Loucy (cell line): ENCODE measurements around the gene CTBP2.
"Not testable (repeated sequence)": the region's sequence is repeated elsewhere in the genome, so short reads cannot be mapped to it uniquely, and the experiment has no call there.

Experiments
- H2AFZ ChIP-seq: fragments of 200-600 bp; sonication (generic); 2 replicates; pipeline ENCODE4 v1.6.0; 2016; ENCODE audit warnings: antibody characterized with exemption, mild to moderate bottlenecking, low read length, moderate library complexity
- H3F3A ChIP-seq: fragments of 200-600 bp; 2 replicates; pipeline ENCODE4 v1.6.0; 2016; ENCODE audit warnings: antibody characterized with exemption, low read depth, mild to moderate bottlenecking
- H3K27me3 ChIP-seq: fragments of 200-600 bp; sonication (generic); 2 replicates; pipeline ENCODE4 v1.6.1; 2014; ENCODE audit warnings: low read length, mild to moderate bottlenecking; ENCODE audit not compliant: insufficient read depth, poor library complexity, severe bottlenecking
- H3K36me3 ChIP-seq: fragments of 200-600 bp; sonication (generic); 2 replicates; pipeline ENCODE4 v1.6.1; 2016; ENCODE audit warnings: low read length; ENCODE audit not compliant: insufficient read depth
- H3K4me1 ChIP-seq: fragments of 200-600 bp; sonication (generic); 2 replicates; pipeline ENCODE4 v1.5.1; 2014; ENCODE audit warnings: low read length, mild to moderate bottlenecking; ENCODE audit not compliant: insufficient read depth, poor library complexity, severe bottlenecking
- H3K4me2 ChIP-seq: fragments of 200-600 bp; sonication (generic); 2 replicates; pipeline ENCODE4 v1.6.0; 2014; ENCODE audit warnings: antibody characterized with exemption, low read length, low read depth, mild to moderate bottlenecking; ENCODE audit not compliant: poor library complexity, severe bottlenecking
- H3K4me3 ChIP-seq: fragments of 200-600 bp; sonication (generic); 2 replicates; pipeline ENCODE4 v1.5.1; 2014; ENCODE audit warnings: low read length, mild to moderate bottlenecking, mixed read lengths; ENCODE audit not compliant: poor library complexity, severe bottlenecking
- H3K79me2 ChIP-seq: fragments of 200-600 bp; sonication (generic); 2 replicates; pipeline ENCODE4 v1.6.1; 2014; ENCODE audit warnings: low read length; ENCODE audit not compliant: insufficient read depth
- H3K9ac ChIP-seq: fragments of 200-600 bp; sonication (generic); 2 replicates; pipeline ENCODE4 v1.6.0; 2014; ENCODE audit warnings: mild to moderate bottlenecking, low read depth, low read length, moderate library complexity; ENCODE audit not compliant: poor library complexity, severe bottlenecking
- H3K9me2 ChIP-seq: fragments of 200-600 bp; sonication (generic); replicated peaks from 2 replicates; pipeline ENCODE4 v1.6.1; 2016; ENCODE audit warnings: low read depth, low read length, mixed read lengths
- H3K9me3 ChIP-seq: fragments of 200-600 bp; sonication (generic); 2 replicates; pipeline ENCODE4 v1.6.1; 2014; ENCODE audit warnings: mild to moderate bottlenecking, antibody characterized with exemption, low read length, low read depth; ENCODE audit not compliant: insufficient read depth
- H4K20me1 ChIP-seq: fragments of 200-600 bp; sonication (generic); 2 replicates; pipeline ENCODE4 v1.6.0; 2014; ENCODE audit warnings: antibody characterized with exemption, low read length, mild to moderate bottlenecking; ENCODE audit not compliant: insufficient read depth, poor library complexity, severe bottlenecking
- CTCF ChIP-seq: fragments of 200-600 bp; sonication (generic); conservative IDR thresholded peaks from 2 replicates; pipeline ENCODE4 v1.5.1; 2014; ENCODE audit warnings: mild to moderate bottlenecking, antibody characterized with exemption, low read length
- EZH2phosphoT487 ChIP-seq: fragments of 200-600 bp; IDR thresholded peaks from 2 replicates; pipeline ENCODE4 v1.6.1; 2018; ENCODE audit warnings: antibody characterized with exemption, mild to moderate bottlenecking, moderate library complexity, borderline replicate concordance

Gene CTBP2

DNA sequence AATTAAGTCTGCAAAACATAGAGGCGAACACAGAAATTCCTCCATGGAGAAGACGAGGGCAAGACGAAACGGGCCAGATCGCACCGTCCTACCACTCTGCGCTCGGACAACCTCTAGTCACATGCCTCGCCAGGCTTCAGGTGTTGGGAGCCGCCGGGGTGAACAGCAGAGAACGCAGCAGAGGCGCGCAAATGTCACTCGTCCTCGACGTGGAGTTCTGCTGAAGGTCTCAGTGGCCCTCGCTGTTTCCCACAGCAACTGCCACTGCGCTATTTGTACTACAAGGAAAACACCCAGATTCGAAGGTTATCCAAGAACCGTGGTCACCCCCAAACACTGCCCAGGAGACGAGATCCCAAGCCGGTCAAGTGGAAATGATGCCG, 9.2 kb downstream of the CTBP2 start:
- no peaks in the 10 kb centered on the region for H3K4me1 ChIP-seq
- H3K9me3 ChIP-seq: no peaks in the 10 kb centered on the region; the same call in 1 of the 2 replicates
- no peak overlapping the region for H3K4me3 ChIP-seq
- TF ChIP-seq EZH2phosphoT487 (no peak), CTCF (no peak)
- H3F3A ChIP-seq: no peaks in the 10 kb centered on the region
- no peaks in the 10 kb centered on the region for H3K9me2 ChIP-seq
- no peaks in the 10 kb centered on the region for H3K79me2 ChIP-seq
- no peaks in the 10 kb centered on the region for H3K27me3 ChIP-seq
- no peak overlapping the region for H3K4me2 ChIP-seq
- H3K36me3 ChIP-seq: no peaks in the 10 kb centered on the region
- no peaks in the 10 kb centered on the region for H4K20me1 ChIP-seq
- no peak overlapping the region for H3K9ac ChIP-seq
- no peak overlapping the region for H2AFZ ChIP-seq

DNA sequence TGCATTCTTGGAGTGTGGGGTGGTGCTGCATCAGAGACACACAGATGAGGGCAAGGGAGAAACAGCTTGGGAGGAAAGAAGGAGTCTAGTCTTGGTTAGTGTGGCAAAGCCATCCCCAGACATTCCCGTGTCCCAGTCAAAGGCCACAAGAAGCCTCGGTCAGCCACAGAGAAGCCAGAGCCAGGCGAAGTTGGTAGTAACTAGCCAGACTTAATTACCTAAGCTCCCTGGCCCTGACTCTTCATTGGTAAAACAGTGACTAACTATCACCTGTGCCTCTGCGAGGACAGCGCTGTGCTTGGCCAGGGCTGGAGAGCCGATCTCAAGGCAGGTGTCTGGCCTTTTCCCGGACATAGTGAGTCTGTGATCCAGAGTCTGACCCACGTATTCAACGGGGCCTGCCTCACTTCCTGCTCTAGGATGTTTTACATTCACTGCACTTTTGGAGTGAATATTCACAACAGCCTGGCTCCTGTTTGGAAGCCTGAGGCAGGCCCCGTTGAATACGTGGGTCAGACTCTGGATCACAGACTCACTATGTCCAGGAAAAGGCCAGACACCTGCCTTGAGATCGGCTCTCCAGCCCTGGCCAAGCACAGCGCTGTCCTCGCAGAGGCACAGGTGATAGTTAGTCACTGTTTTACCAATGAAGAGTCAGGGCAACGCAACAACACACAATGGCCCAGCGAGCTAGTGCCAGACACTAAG, 9.8 kb downstream of the CTBP2 start:
- not testable (repeated sequence) for H2AFZ ChIP-seq, H3K36me3 ChIP-seq, H3K9ac ChIP-seq, H4K20me1 ChIP-seq, H3F3A ChIP-seq, H3K27me3 ChIP-seq, H3K4me3 ChIP-seq, H3K9me3 ChIP-seq, H3K79me2 ChIP-seq, H3K4me1 ChIP-seq, H3K4me2 ChIP-seq, H3K9me2 ChIP-seq

DNA sequence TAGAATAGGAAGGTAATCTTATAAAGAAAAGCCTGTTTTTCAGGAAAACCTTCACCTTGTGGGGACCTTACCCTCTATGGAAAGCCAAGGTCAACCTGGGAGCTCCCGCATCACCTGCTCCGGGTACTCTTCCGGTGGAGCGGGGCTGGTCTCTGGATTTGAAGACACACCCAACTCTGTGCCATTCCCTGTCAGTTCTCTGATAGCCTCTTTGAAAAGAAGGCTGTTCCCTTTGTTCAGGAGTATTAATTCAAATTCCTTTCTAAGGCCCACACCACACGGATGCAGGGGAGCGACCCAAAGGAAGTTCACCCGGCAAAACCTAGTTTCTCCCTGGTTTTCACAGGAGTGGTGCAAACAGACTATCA, 10.7 kb downstream of the CTBP2 start:
- Histone ChIP-seq H3K4me2 (no peak overlapping the region), H3K4me1 (no peaks in the 10 kb centered on the region), H3K4me3 (no peak overlapping the region), H3K9ac (no peak overlapping the region), H3K9me2 (no peaks in the 10 kb centered on the region), H3F3A (no peaks in the 10 kb centered on the region), H3K79me2 (no peaks in the 10 kb centered on the region), H4K20me1 (no peaks in the 10 kb centered on the region), H3K9me3 (no peaks in the 10 kb centered on the region; the same call in 1 of the 2 replicates), H3K27me3 (no peaks in the 10 kb centered on the region), H2AFZ (no peak overlapping the region), H3K36me3 (no peaks in the 10 kb centered on the region)
- TF ChIP-seq CTCF (no peak), EZH2phosphoT487 (no peak)

DNA sequence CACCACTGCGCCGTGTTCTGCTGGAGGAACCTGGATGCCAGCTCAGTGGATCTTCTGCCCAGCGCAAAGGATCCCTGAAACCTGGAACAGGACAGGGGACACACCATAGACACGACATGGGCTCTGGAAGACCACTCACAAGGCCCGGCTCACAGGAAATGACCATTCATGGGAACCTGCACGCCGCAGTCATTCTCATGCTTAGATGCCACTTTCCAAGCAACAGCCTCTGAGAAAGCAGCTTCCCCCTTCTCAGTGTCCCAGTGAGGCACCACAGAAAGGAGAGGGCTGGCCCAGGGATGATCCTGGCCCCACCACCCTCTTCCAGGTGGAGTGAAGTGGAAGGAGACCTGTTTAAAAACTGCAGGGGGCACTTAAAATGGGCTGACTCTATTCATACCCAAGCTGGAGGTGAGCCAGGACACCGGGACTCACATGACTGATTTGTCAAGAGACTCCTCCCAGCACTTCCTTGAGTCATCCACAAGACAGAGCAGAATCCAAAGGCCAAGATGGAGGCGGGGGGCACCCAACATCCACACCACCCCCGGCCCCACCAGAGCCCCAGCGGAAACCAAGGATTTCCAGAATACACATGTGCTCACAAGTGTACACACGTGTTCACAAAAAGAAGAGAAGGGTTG, 11.2 kb downstream of the CTBP2 start:
- Histone ChIP-seq H3F3A (no peaks in the 10 kb centered on the region), H3K4me3 (no peak overlapping the region), H2AFZ (no peak overlapping the region), H3K27me3 (no peaks in the 10 kb centered on the region), H3K9me3 (no peaks in the 10 kb centered on the region; the same call in 1 of the 2 replicates), H3K9me2 (no peaks in the 10 kb centered on the region), H3K9ac (no peak overlapping the region), H4K20me1 (no peaks in the 10 kb centered on the region), H3K36me3 (no peaks in the 10 kb centered on the region), H3K79me2 (no peaks in the 10 kb centered on the region), H3K4me2 (no peak overlapping the region), H3K4me1 (no peaks in the 10 kb centered on the region)
- no peak for TF ChIP-seq CTCF
- TF ChIP-seq EZH2phosphoT487: no peak
